ENCODE measurements around the gene ALOX12.

- no peak for TF ChIP-seq EZH2 (IDR thresholded peaks at IDR 0.05; ENCODE audit: low read length, unreplicated experiment)
- no peak for TF ChIP-seq CTCF (conservative IDR thresholded peaks at IDR 0.05; ENCODE audit: low read depth, low read length)
These were observed 22.6 kb downstream of the ALOX12 start for GRCh38 chr17:7018331-7018964.
